Measurements from ENCODE around the gene RECK. TPM values are rescaled to one million over a fixed set of nuclear protein-coding genes. Genes with fewer than 3 reads are reported as not detected.
A peak's percentile ranks its signal among the peaks of the same experiment; 100 is the strongest.

RECK gene
- total RNA-seq, 2 experiments from 2014 or later = 9.3 to 9.8 TPM

DNA sequence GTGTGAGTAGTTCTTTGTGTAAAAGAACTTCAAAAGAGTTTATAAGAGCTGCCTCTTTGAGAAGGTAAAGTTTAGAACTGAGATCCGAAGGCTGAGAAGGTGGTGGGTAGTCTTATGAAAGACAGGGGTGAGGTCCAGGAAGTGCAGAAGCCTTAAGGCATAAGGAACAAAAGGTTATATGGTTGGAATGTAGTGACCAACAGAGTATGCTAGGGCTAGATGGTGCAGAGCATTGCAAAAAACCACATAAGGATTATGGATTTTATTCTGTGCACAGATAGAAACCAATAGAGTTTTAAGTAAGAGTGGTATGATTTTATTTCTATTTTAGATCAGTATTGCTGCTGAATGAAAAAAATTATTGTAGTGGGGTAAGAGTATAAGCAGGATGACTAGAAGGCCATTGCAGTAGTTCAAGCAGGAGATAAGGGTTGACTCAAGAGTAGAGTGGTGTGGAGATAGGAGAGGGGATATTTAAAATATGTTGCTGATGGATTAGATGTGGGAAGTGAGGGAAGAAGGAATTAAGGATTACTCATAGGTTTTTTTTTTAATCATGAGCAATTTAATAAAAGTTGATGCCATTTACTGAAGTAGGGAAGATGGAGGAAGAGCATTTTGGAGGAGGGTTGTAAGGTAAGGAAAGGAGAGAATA lies 3.7 kb downstream of the RECK start:
- ChIA-PET CTCF (no interaction called here), POLR2A (no interaction called here)
- peaks cover 24% of the 10 kb centered on the region for H3K4me1 ChIP-seq (ENCODE audit: insufficient read depth, low read length)
- H3K9me3 Mint-ChIP-seq = no peaks in the 10 kb centered on the region
- H3K27ac ChIP-seq (ENCODE audit: low read depth in 1 of 2, low read length in 2 of 2) = no peak overlapping the region
- H3K4me3 ChIP-seq (ENCODE audit: low read length) = no peak overlapping the region
- H3K9me3 ChIP-seq (ENCODE audit: control insufficient read depth in 1 of 2, insufficient read depth in 1 of 2, low read length in 2 of 2) = no peaks in the 10 kb centered on the region
- H3K36me3 Mint-ChIP-seq (ENCODE audit: low read depth) = no peaks in the 10 kb centered on the region
- DNase-seq (no peak), ATAC-seq (ENCODE audit: poor library complexity) (no peak)
- TF ChIP-seq, protein P1, sequence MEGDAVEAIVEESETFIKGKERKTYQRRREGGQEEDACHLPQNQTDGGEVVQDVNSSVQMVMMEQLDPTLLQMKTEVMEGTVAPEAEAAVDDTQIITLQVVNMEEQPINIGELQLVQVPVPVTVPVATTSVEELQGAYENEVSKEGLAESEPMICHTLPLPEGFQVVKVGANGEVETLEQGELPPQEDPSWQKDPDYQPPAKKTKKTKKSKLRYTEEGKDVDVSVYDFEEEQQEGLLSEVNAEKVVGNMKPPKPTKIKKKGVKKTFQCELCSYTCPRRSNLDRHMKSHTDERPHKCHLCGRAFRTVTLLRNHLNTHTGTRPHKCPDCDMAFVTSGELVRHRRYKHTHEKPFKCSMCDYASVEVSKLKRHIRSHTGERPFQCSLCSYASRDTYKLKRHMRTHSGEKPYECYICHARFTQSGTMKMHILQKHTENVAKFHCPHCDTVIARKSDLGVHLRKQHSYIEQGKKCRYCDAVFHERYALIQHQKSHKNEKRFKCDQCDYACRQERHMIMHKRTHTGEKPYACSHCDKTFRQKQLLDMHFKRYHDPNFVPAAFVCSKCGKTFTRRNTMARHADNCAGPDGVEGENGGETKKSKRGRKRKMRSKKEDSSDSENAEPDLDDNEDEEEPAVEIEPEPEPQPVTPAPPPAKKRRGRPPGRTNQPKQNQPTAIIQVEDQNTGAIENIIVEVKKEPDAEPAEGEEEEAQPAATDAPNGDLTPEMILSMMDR (IDR thresholded peaks at IDR 0.05) = no peak
- peaks cover 70% of the 10 kb centered on the region for H3K4me1 Mint-ChIP-seq (ENCODE audit: low read depth)
- H3K27me3 Mint-ChIP-seq = no peaks in the 10 kb centered on the region
- intact Hi-C loops (cut with DNase I, micrococcal nuclease) = no loop called here
- no peaks in the 10 kb centered on the region for H3K27me3 ChIP-seq (ENCODE audit: control insufficient read depth in 1 of 2, insufficient read depth in 2 of 2, low read length in 2 of 2)
- H3K27ac Mint-ChIP-seq = peak overlapping the region; percentile 24
- H3K4me3 Mint-ChIP-seq = peak overlapping the region; percentile 13
- H3K36me3 ChIP-seq (ENCODE audit: insufficient read depth, low read length) = no peaks in the 10 kb centered on the region

- ChIA-PET POLR2A (interaction anchor here (0.7 kb wide), 1 partner anchor 285 kb away, joined by 3 read pairs; no protein-coding TSS in a partner anchor), CTCF (interaction anchor here (0.9 kb wide), 1 partner anchor 18 kb away, joined by 3 read pairs; no protein-coding TSS in a partner anchor)
- Histone ChIP-seq H3K36me3 (ENCODE audit: insufficient read depth, low read length) (no peaks in the 10 kb centered on the region), H3K4me3 (ENCODE audit: low read length) (no peak overlapping the region), H3K27ac (ENCODE audit: low read depth in 1 of 2, low read length in 2 of 2) (no peak overlapping the region), H3K9me3 (ENCODE audit: control insufficient read depth in 1 of 2, insufficient read depth in 1 of 2, low read length in 2 of 2) (no peaks in the 10 kb centered on the region), H3K4me1 (ENCODE audit: insufficient read depth, low read length) (peaks cover 19% of the 10 kb centered on the region), H3K27me3 (ENCODE audit: control insufficient read depth in 1 of 2, insufficient read depth in 2 of 2, low read length in 2 of 2) (no peaks in the 10 kb centered on the region)
- intact Hi-C loops (cut with DNase I, micrococcal nuclease) = no loop called here
- Mint-ChIP-seq H3K4me1 (ENCODE audit: low read depth) (peaks cover 70% of the 10 kb centered on the region), H3K36me3 (ENCODE audit: low read depth) (no peaks in the 10 kb centered on the region), H3K9me3 (no peaks in the 10 kb centered on the region), H3K27me3 (no peaks in the 10 kb centered on the region), H3K4me3 (peak overlapping the region; percentile 58), H3K27ac (peak overlapping the region; percentile 67)
- peak in 3 of 14 experiments; percentile 10 to 36 (median 15) for DNase-seq
- ATAC-seq (ENCODE audit: poor library complexity) = no peak
- TF ChIP-seq, protein P1 (IDR thresholded peaks at IDR 0.05) = no peak
Observed at GRCh38 chr9:36041506-36041905, 4.8 kb downstream of the RECK start.

GRCh38 chr9:36045610-36046009 lies 8.9 kb downstream of the RECK start:
- ATAC-seq (ENCODE audit: poor library complexity) (no peak), DNase-seq (no peak)
- Histone ChIP-seq H3K27ac (ENCODE audit: low read depth in 1 of 2, low read length in 2 of 2) (no peak overlapping the region), H3K27me3 (ENCODE audit: control insufficient read depth in 1 of 2, insufficient read depth in 2 of 2, low read length in 2 of 2) (no peaks in the 10 kb centered on the region), H3K36me3 (ENCODE audit: insufficient read depth, low read length) (no peaks in the 10 kb centered on the region), H3K9me3 (ENCODE audit: control insufficient read depth in 1 of 2, insufficient read depth in 1 of 2, low read length in 2 of 2) (no peaks in the 10 kb centered on the region), H3K4me3 (ENCODE audit: low read length) (no peak overlapping the region), H3K4me1 (ENCODE audit: insufficient read depth, low read length) (peaks cover 9% of the 10 kb centered on the region)
- H3K4me3 Mint-ChIP-seq = no peak overlapping the region
- intact Hi-C loops (cut with DNase I, micrococcal nuclease) = no loop called here
- H3K9me3 Mint-ChIP-seq = no peaks in the 10 kb centered on the region
- CTCF ChIA-PET = no interaction called here
- no peak overlapping the region for H3K27ac Mint-ChIP-seq
- H3K4me1 Mint-ChIP-seq (ENCODE audit: low read depth) = peaks cover 52% of the 10 kb centered on the region
- POLR2A ChIA-PET = no interaction called here
- no peaks in the 10 kb centered on the region for H3K36me3 Mint-ChIP-seq (ENCODE audit: low read depth)
- H3K27me3 Mint-ChIP-seq = no peaks in the 10 kb centered on the region
- TF ChIP-seq, protein P1 (IDR thresholded peaks at IDR 0.05) = no peak
